Progenitor cell of endocrine pancreas (in vitro differentiated cells): Measurements from ENCODE around the gene CCBE1. TPM values are rescaled to one million over a fixed set of nuclear protein-coding genes. Genes with fewer than 3 reads are reported as not detected.

Experiments used
- DNase-seq: peaks from one replicate; pipeline ENCODE4 v3.0.0; 2021; ENCODE audit warnings: low spot score; ENCODE audit not compliant: unreplicated experiment
- H3K27ac Mint-ChIP-seq: 2 replicates; pipeline ENCODE4 v1.8.0; 2021; ENCODE audit warnings: mild to moderate bottlenecking, moderate library complexity, mixed read lengths
- H3K27me3 Mint-ChIP-seq: 2 replicates; pipeline ENCODE4 v1.8.0; 2021; ENCODE audit warnings: mixed read lengths
- H3K36me3 Mint-ChIP-seq: 2 replicates; pipeline ENCODE4 v1.8.0; 2022; ENCODE audit warnings: mixed read lengths; ENCODE audit not compliant: insufficient read depth
- H3K4me1 Mint-ChIP-seq: 2 replicates; pipeline ENCODE4 v1.8.0; 2021; ENCODE audit warnings: low read depth, mixed read lengths
- H3K4me3 Mint-ChIP-seq: 2 replicates; pipeline ENCODE4 v1.8.0; 2021; ENCODE audit warnings: low read depth, mild to moderate bottlenecking, moderate library complexity, mixed read lengths
- H3K9me3 Mint-ChIP-seq: 2 replicates; pipeline ENCODE4 v1.8.0; 2021; ENCODE audit warnings: low read depth, mixed read lengths
- total RNA-seq: library from RNA; stranded (reverse); gene quantifications from 2 replicates; pipeline ENCODE4 v1.2.1, GENCODE V29; 2021
- TF ChIP-seq, protein P1 (sequence below): fragments of 200-600 bp; sonication (generic); IDR thresholded peaks from one replicate; pipeline ENCODE4 v1.5.0; 2021; ENCODE audit warnings: antibody characterized with exemption, mild to moderate bottlenecking; ENCODE audit not compliant: unreplicated experiment

Gene CCBE1
- total RNA-seq, 1 donor from 2014 or later: 1.2 TPM

DNA sequence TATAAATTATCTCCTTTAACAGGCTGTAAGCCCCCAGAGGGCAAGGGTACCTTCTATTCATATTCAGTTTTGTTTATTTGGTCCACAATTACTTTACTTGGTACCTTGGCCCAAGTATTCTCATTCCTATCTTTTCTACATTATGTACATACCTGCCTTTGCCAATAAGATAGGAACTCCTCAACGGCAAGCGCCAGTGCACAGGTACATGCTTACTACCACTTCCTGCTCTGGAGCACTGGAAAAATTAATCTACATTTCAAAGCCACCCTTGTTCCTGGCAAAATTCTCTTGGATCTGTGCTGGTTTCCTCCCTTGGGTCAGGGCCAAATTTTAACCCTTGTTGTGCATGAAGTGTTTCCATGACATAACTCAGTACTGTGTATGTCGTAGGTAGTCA, 303.8 kb downstream of the CCBE1 start:
- no peaks in the 10 kb centered on the region for H3K36me3 Mint-ChIP-seq
- no peak overlapping the region for H3K27ac Mint-ChIP-seq
- H3K9me3 Mint-ChIP-seq: no peaks in the 10 kb centered on the region
- TF ChIP-seq, protein P1, sequence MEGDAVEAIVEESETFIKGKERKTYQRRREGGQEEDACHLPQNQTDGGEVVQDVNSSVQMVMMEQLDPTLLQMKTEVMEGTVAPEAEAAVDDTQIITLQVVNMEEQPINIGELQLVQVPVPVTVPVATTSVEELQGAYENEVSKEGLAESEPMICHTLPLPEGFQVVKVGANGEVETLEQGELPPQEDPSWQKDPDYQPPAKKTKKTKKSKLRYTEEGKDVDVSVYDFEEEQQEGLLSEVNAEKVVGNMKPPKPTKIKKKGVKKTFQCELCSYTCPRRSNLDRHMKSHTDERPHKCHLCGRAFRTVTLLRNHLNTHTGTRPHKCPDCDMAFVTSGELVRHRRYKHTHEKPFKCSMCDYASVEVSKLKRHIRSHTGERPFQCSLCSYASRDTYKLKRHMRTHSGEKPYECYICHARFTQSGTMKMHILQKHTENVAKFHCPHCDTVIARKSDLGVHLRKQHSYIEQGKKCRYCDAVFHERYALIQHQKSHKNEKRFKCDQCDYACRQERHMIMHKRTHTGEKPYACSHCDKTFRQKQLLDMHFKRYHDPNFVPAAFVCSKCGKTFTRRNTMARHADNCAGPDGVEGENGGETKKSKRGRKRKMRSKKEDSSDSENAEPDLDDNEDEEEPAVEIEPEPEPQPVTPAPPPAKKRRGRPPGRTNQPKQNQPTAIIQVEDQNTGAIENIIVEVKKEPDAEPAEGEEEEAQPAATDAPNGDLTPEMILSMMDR: no peak
- no peak overlapping the region for H3K4me3 Mint-ChIP-seq
- peaks cover 12% of the 10 kb centered on the region for H3K27me3 Mint-ChIP-seq
- DNase-seq: no peak
- peaks cover 16% of the 10 kb centered on the region for H3K4me1 Mint-ChIP-seq

DNA sequence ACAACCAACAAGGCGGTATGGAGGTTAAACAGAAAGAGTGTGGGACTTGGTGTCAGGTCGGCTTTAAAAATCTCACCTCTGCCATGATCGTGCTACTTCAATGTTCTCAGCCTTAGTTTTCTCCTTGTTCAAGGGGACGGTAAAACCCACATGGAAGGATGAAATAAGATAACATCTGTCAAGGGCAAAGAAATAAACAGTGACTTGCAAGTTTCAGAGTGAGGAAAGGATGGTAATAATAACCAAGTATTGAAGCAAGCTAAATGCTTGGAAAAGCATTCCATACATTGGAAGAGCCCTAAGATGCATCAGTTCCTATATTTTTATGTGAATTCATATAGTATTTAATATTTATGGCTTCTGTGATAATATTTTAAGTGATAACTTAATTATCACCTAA, 308.4 kb downstream of the CCBE1 start:
- Mint-ChIP-seq H3K27ac (no peak overlapping the region), H3K4me3 (no peak overlapping the region), H3K4me1 (peaks cover 9% of the 10 kb centered on the region), H3K27me3 (peaks cover 35% of the 10 kb centered on the region), H3K9me3 (no peaks in the 10 kb centered on the region), H3K36me3 (no peaks in the 10 kb centered on the region)
- TF ChIP-seq, protein P1: no peak
- no peak for DNase-seq

DNA sequence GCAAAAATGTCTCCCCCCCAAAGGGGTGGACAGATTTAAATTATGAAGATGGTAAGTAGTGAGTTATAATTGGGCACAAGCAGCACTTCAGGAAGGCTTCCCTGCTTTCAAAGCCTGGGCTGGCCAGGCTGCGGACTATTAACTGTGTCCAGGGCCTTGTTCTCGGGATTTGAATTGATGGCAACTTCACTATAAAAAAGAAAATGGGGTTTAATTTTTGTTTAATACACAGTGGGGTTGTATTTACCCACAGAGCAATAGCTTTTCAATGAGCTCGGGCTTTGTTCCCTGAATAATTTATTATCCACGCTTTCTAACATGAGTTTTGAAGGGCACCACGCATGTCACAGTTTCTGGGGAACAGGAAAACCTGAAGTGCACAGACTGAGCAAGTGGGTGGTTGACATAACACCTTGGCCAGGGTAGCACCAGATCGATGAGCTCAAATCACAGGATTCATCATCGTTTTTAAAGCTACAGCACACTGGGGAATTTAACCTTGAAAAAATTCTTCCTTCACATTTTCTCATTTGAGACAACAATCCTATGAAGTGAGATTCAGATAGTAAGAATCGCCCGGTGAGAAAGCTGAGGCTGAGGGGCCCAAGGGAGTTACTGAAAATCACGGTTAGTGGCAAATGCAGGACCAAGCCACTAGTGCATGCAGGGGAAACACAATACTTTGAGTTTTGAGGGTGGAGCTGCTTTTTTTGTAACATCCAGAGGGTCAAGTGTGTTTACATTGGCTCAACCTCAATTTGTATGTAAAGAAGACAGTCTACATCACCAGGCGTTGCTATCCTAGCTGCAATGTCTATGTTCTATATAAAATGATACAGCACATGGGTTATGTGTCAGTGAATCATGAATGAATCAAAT, 309.3 kb downstream of the CCBE1 start:
- peaks cover 9% of the 10 kb centered on the region for H3K4me1 Mint-ChIP-seq
- no peak overlapping the region for H3K4me3 Mint-ChIP-seq
- no peak for DNase-seq
- H3K9me3 Mint-ChIP-seq: no peaks in the 10 kb centered on the region
- TF ChIP-seq, protein P1: no peak
- H3K36me3 Mint-ChIP-seq: no peaks in the 10 kb centered on the region
- H3K27me3 Mint-ChIP-seq: peaks cover 35% of the 10 kb centered on the region
- no peak overlapping the region for H3K27ac Mint-ChIP-seq

DNA sequence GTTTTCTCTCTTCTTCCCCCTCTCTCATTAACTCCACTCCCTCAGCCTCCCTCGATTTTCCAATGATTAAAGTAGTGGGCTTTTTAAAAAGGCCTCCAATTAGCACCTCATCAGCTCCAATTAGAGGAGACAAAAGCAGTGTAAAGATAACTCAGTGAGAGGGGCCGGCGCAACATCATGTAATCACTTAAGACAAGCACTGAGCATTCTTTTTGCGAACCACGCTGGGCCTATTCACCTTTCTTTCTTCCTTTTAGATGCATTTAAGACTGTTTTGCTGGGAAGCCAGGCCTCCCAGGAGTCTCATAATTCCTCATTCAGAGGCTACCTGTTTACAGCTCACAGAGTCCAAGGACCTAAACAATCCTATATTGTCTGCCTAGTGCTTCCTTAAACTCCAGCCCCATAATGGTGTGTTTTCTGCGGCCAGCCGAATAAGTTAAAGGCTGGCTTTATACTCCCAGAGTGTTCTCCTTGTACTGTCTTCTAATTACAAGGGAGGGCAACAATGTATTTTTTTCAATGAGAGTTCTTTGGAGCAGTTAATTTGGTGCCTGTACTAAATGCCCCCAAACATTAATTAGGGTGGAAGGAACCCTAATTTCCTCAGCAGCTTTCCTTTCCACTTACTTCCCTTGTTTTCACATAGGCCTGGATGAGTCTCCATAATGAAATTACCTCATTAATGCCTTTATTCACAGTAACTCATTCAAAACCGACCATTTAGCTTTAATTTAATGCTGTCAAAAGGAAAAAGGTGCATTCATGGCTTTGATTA, 310.1 kb downstream of the CCBE1 start:
- TF ChIP-seq, protein P1: no peak
- peaks cover 9% of the 10 kb centered on the region for H3K4me1 Mint-ChIP-seq
- DNase-seq: no peak
- no peak overlapping the region for H3K4me3 Mint-ChIP-seq
- no peaks in the 10 kb centered on the region for H3K9me3 Mint-ChIP-seq
- peaks cover 29% of the 10 kb centered on the region for H3K27me3 Mint-ChIP-seq
- H3K27ac Mint-ChIP-seq: no peak overlapping the region
- H3K36me3 Mint-ChIP-seq: no peaks in the 10 kb centered on the region

DNA sequence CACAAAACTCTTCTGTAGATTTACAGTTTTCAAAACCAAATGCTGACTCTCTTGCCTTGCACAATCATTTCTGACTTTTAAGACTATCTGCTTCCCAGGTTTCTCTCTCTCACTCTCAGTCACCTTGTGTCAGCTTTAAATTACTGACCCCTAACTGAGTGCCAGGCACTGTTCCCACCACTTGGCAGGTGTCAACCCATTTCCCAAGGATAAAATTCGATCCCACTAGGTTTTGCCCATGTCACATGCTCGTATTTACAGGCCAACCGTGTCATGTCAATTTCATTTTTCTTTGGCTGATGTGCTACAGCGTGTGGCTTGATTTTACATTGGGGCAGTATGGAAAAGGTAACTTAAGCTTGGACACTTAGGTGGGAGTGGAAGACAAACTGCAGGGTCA, 312.0 kb downstream of the CCBE1 start:
- no peaks in the 10 kb centered on the region for H3K36me3 Mint-ChIP-seq
- no peak overlapping the region for H3K4me3 Mint-ChIP-seq
- peaks cover 30% of the 10 kb centered on the region for H3K27me3 Mint-ChIP-seq
- peaks cover 9% of the 10 kb centered on the region for H3K4me1 Mint-ChIP-seq
- no peak for DNase-seq
- no peaks in the 10 kb centered on the region for H3K9me3 Mint-ChIP-seq
- TF ChIP-seq, protein P1: no peak
- no peak overlapping the region for H3K27ac Mint-ChIP-seq
